Keratinocyte (primary cell): ENCODE results near the gene EIF5AL1.

Experiments used
- EZH2 ChIP-seq: IDR thresholded peaks from one replicate; pipeline ENCODE4 v1.6.1; 2012; ENCODE audit warnings: inconsistent platforms, mild to moderate bottlenecking, low read length, moderate library complexity
- TF ChIP-seq, protein P1 (sequence below), 3 experiments: IDR thresholded peaks in 1 of 3; conservative IDR thresholded peaks in 1 of 3; optimal IDR thresholded peaks in 1 of 3; 2 replicates in 2 of 3; 3 replicates in 1 of 3; pipeline versions ENCODE3 to v1.5.1; 2011; ENCODE audit warnings: low read length in 3 of 3, mild to moderate bottlenecking in 3 of 3, moderate library complexity in 2 of 3, control low read depth in 1 of 3, inconsistent platforms in 1 of 3; ENCODE audit not compliant: insufficient read depth in 2 of 3; ENCODE audit errors: extremely low read depth in 1 of 3

DNA sequence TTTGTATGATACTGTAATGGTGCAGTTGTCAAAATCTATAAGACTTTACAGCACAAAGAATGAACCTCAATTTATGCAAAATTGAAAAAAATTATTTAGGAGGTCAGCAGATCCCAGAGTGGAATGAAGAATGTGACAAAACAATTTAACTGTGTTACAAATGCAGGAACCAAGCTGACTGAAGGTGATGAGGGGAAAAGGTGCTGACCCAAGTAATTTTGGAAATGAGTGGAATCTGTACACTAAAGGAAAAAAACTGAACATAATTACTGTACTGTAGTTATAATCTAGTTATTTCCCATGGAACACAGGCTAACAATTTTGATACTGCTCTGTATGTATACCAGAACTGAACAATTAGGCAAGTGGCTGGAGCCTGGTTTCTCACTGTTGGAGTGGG lies 35.7 kb upstream of the EIF5AL1 start:
- TF ChIP-seq, protein P1, sequence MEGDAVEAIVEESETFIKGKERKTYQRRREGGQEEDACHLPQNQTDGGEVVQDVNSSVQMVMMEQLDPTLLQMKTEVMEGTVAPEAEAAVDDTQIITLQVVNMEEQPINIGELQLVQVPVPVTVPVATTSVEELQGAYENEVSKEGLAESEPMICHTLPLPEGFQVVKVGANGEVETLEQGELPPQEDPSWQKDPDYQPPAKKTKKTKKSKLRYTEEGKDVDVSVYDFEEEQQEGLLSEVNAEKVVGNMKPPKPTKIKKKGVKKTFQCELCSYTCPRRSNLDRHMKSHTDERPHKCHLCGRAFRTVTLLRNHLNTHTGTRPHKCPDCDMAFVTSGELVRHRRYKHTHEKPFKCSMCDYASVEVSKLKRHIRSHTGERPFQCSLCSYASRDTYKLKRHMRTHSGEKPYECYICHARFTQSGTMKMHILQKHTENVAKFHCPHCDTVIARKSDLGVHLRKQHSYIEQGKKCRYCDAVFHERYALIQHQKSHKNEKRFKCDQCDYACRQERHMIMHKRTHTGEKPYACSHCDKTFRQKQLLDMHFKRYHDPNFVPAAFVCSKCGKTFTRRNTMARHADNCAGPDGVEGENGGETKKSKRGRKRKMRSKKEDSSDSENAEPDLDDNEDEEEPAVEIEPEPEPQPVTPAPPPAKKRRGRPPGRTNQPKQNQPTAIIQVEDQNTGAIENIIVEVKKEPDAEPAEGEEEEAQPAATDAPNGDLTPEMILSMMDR (optimal IDR thresholded peaks at IDR 0.05 in 1 of 3, IDR thresholded peaks at IDR 0.05 in 1 of 3, conservative IDR thresholded peaks at IDR 0.05 in 1 of 3; ENCODE audit: extremely low read depth in 1 of 3, insufficient read depth in 2 of 3, low read length in 3 of 3) = no peak
- TF ChIP-seq EZH2 = no peak
